GM21717 (cell line): ENCODE results near the gene KIAA2012.
"Not testable (repeated sequence)": the region's sequence is repeated elsewhere in the genome, so short reads cannot be mapped to it uniquely, and the experiment has no call there.

Experiments used
- ATAC-seq: cut with Tn5 transposase; IDR thresholded peaks from one replicate; pipeline ENCODE4 v1.9.1; 2021; ENCODE audit warnings: mild to moderate bottlenecking, moderate library complexity; ENCODE audit not compliant: unreplicated experiment

Gene KIAA2012

GRCh38 chr2:202114795-202115194 is 41.7 kb downstream of the KIAA2012 start:
- no peak for ATAC-seq

GRCh38 chr2:202115479-202115971 is 42.5 kb downstream of the KIAA2012 start:
- ATAC-seq, result no peak

GRCh38 chr2:202116691-202117090 is 43.6 kb downstream of the KIAA2012 start:
- ATAC-seq, result no peak

GRCh38 chr2:202118168-202118567 is 45.1 kb downstream of the KIAA2012 start:
- no peak for ATAC-seq

GRCh38 chr2:202120828-202121227 is 47.8 kb downstream of the KIAA2012 start:
- no peak for ATAC-seq

- no peak for ATAC-seq
Observed at GRCh38 chr2:202121532-202122162, 48.6 kb downstream of the KIAA2012 start.

GRCh38 chr2:202122163-202122540 is 49.1 kb downstream of the KIAA2012 start:
- no peak for ATAC-seq

- no peak for ATAC-seq
Observed at GRCh38 chr2:202122980-202123720, 50.1 kb downstream of the KIAA2012 start.

- no peak for ATAC-seq
Observed at GRCh38 chr2:202124286-202124685, 51.2 kb downstream of the KIAA2012 start.

- ATAC-seq, result no peak
Observed at GRCh38 chr2:202127687-202128331, 54.8 kb downstream of the KIAA2012 start.

GRCh38 chr2:202129841-202130240 is 56.8 kb downstream of the KIAA2012 start:
- ATAC-seq, result no peak

- no peak for ATAC-seq
Observed at GRCh38 chr2:202133200-202133908, 60.3 kb downstream of the KIAA2012 start.

- ATAC-seq, result no peak
Observed at GRCh38 chr2:202133909-202134265, 60.8 kb downstream of the KIAA2012 start.

GRCh38 chr2:202135091-202135874 is 62.2 kb downstream of the KIAA2012 start:
- ATAC-seq, result no peak

- ATAC-seq, result not testable (repeated sequence)
Observed at GRCh38 chr2:202136039-202136438, 63.0 kb downstream of the KIAA2012 start.

GRCh38 chr2:202136526-202136925 is 63.5 kb downstream of the KIAA2012 start:
- no peak for ATAC-seq

GRCh38 chr2:202140522-202141252 is 67.6 kb downstream of the KIAA2012 start:
- ATAC-seq, result no peak

- ATAC-seq, result no peak
Observed at GRCh38 chr2:202141329-202141947, 68.4 kb downstream of the KIAA2012 start.

GRCh38 chr2:202142540-202142939 is 69.5 kb downstream of the KIAA2012 start:
- no peak for ATAC-seq
